ENCODE results near the gene PRKCQ.

- TF ChIP-seq REST (IDR thresholded peaks at IDR 0.05; ENCODE audit: insufficient replicate concordance, low read depth): no peak
- TF ChIP-seq CTCF (IDR thresholded peaks at IDR 0.05; ENCODE audit: insufficient read depth, low read length): no peak
- no peak for TF ChIP-seq POLR2AphosphoS5 (IDR thresholded peaks at IDR 0.05; ENCODE audit: low read depth)
- no peak for TF ChIP-seq GABPA (IDR thresholded peaks at IDR 0.05; ENCODE audit: low read depth)
Measured at GRCh38 chr10:6612371-6612770, 32.3 kb upstream of the PRKCQ start.

All from HL-60 (cell line).